WTC11 (cell line): ENCODE data around the gene OLFML2B. TPM values are rescaled to one million over a fixed set of nuclear protein-coding genes. Genes with fewer than 3 reads are reported as not detected.

Source experiments
- ATAC-seq: fragments of 200-7000 bp; cut with Tn5 transposase; 2 replicates; pipeline ENCODE4 v1.10.0; 2021; ENCODE audit warnings: mild to moderate bottlenecking, moderate library complexity
- CTCF ChIA-PET: fragments of 300-600 bp; sonication (Branson Sonifier 250); formaldehyde crosslinking; loops from one replicate; lab custom pipeline; 2021; ENCODE audit warnings: antibody characterized with exemption; lab: Charles Lee
- POLR2A ChIA-PET: fragments of 350-600 bp; sonication (Branson Sonifier 250); formaldehyde crosslinking; loops from one replicate; lab custom pipeline; 2021; ENCODE audit warnings: antibody characterized with exemption; lab: Charles Lee
- DNase-seq: peaks from one replicate; pipeline ENCODE4 v3.0.0; 2021; ENCODE audit warnings: low spot score
- H3K27ac Mint-ChIP-seq: 2 replicates; pipeline ENCODE4 v1.8.0; 2021; ENCODE audit warnings: mixed read lengths
- H3K27me3 Mint-ChIP-seq: 2 replicates; pipeline ENCODE4 v1.8.0; 2021; ENCODE audit warnings: low read depth, mild to moderate bottlenecking, moderate library complexity, mixed read lengths
- H3K36me3 Mint-ChIP-seq: 2 replicates; pipeline ENCODE4 v1.8.0; 2021; ENCODE audit warnings: mixed read lengths
- H3K4me1 Mint-ChIP-seq: 2 replicates; pipeline ENCODE4 v1.8.0; 2022; ENCODE audit warnings: mixed read lengths
- H3K4me3 Mint-ChIP-seq: 2 replicates; pipeline ENCODE4 v1.8.0; 2021; ENCODE audit warnings: mild to moderate bottlenecking, moderate library complexity, mixed read lengths
- H3K9me3 Mint-ChIP-seq: 2 replicates; pipeline ENCODE4 v1.8.0; 2021; ENCODE audit warnings: mixed read lengths
- ATF6 ChIP-seq: sonication (generic); formaldehyde crosslinking; IDR thresholded peaks from 2 replicates; pipeline ENCODE4 v1.8.1; 2023; ENCODE audit warnings: mild to moderate bottlenecking, missing genetic modification reagents
- EMX1 ChIP-seq: fragments of 250-450 bp; sonication (Bioruptor Pico); IDR thresholded peaks from 2 replicates; pipeline ENCODE4 v1.8.0; 2021; ENCODE audit warnings: mild to moderate bottlenecking
- HMGXB4 ChIP-seq: sonication (generic); formaldehyde crosslinking; IDR thresholded peaks from 2 replicates; pipeline ENCODE4 v1.8.1; 2023; ENCODE audit warnings: mild to moderate bottlenecking, moderate library complexity, missing genetic modification reagents
- NR2C2 ChIP-seq: sonication (generic); formaldehyde crosslinking; IDR thresholded peaks from 2 replicates; pipeline ENCODE4 v1.8.0; 2022; ENCODE audit warnings: mild to moderate bottlenecking, missing genetic modification reagents
- OVOL2 ChIP-seq: fragments of 250-450 bp; sonication (Bioruptor Pico); IDR thresholded peaks from 2 replicates; pipeline ENCODE4 v1.9.0; 2021; ENCODE audit warnings: mild to moderate bottlenecking, borderline replicate concordance
- RORB ChIP-seq: fragments of 250-450 bp; sonication (Bioruptor Pico); IDR thresholded peaks from 2 replicates; pipeline ENCODE4 v1.9.0; 2021; ENCODE audit warnings: mild to moderate bottlenecking
- ZNF263 ChIP-seq: sonication (generic); formaldehyde crosslinking; IDR thresholded peaks from 2 replicates; pipeline ENCODE4 v1.8.1; 2022; ENCODE audit warnings: low read depth, mild to moderate bottlenecking, moderate library complexity, missing genetic modification reagents
- ZNF416 ChIP-seq: fragments of 250-450 bp; sonication (Bioruptor Pico); IDR thresholded peaks from 2 replicates; pipeline ENCODE4 v1.9.0; 2021; ENCODE audit warnings: mild to moderate bottlenecking, inconsistent platforms
- total RNA-seq: library from RNA; stranded (reverse); gene quantifications from 3 replicates; pipeline ENCODE4 v1.2.3, GENCODE V29; 2021

OLFML2B gene
- total RNA-seq, 1 experiment from 2014 or later, result 4.9 TPM

- TF ChIP-seq ATF6 (no peak), EMX1 (CRISPR knock-in tag) (no peak), NR2C2 (CRISPR knock-in tag) (no peak), ZNF416 (CRISPR knock-in tag) (no peak)
- TF ChIP-seq, all 79 proteins: peak for 0
Measured at GRCh38 chr1:161935264-161935663, 88.4 kb downstream of the OLFML2B start (continued).

- TF ChIP-seq HMGXB4 (CRISPR knock-in tag) (no peak), OVOL2 (CRISPR knock-in tag) (no peak), ZNF263 (no peak), RORB (CRISPR knock-in tag) (no peak)
- no peaks in the 10 kb centered on the region for H3K27me3 Mint-ChIP-seq
- no peaks in the 10 kb centered on the region for H3K36me3 Mint-ChIP-seq
- no peak overlapping the region for H3K4me3 Mint-ChIP-seq
- no peaks in the 10 kb centered on the region for H3K9me3 Mint-ChIP-seq
- H3K4me1 Mint-ChIP-seq, result no peaks in the 10 kb centered on the region
- DNase-seq (no peak), ATAC-seq (no peak)
- no peak overlapping the region for H3K27ac Mint-ChIP-seq
- CTCF ChIA-PET, result no interaction called here
- POLR2A ChIA-PET, result no interaction called here
Measured at GRCh38 chr1:161933592-161934588, 89.8 kb downstream of the OLFML2B start.

Other genes starting within 250 kb of the OLFML2B start
- gene NOS1AP, start 45.8 kb upstream of the OLFML2B start, total RNA-seq, result 10.0 to 14.7 TPM (median 10.2 TPM) in 3 replicates